Astrocyte of the cerebellum (primary cell): Measurements from ENCODE around the gene SERTAD3.
"Not testable (repeated sequence)": the region's sequence is repeated elsewhere in the genome, so short reads cannot be mapped to it uniquely, and the experiment has no call there.

Source experiments
- DNase-seq: peaks from one replicate; pipeline ENCODE4 v3.0.0-alpha.2; 2011; ENCODE audit warnings: low read depth
- H3K4me3 ChIP-seq: 2 replicates; pipeline ENCODE4 v1.5.1; 2011; ENCODE audit warnings: mild to moderate bottlenecking, low read depth, low read length, moderate library complexity
- in situ Hi-C: cut with HindIII; loops from 2 replicates; pipeline ENCODE4 v1.10.0; 2017; ENCODE audit warnings: low sequenced_read_pairs
- TF ChIP-seq, protein P1 (sequence below): IDR thresholded peaks from 2 replicates; pipeline ENCODE4 v1.5.1; 2012; ENCODE audit warnings: low read length, low read depth, moderate library complexity, mild to moderate bottlenecking; ENCODE audit errors: missing control alignments

The SERTAD3 gene

DNA sequence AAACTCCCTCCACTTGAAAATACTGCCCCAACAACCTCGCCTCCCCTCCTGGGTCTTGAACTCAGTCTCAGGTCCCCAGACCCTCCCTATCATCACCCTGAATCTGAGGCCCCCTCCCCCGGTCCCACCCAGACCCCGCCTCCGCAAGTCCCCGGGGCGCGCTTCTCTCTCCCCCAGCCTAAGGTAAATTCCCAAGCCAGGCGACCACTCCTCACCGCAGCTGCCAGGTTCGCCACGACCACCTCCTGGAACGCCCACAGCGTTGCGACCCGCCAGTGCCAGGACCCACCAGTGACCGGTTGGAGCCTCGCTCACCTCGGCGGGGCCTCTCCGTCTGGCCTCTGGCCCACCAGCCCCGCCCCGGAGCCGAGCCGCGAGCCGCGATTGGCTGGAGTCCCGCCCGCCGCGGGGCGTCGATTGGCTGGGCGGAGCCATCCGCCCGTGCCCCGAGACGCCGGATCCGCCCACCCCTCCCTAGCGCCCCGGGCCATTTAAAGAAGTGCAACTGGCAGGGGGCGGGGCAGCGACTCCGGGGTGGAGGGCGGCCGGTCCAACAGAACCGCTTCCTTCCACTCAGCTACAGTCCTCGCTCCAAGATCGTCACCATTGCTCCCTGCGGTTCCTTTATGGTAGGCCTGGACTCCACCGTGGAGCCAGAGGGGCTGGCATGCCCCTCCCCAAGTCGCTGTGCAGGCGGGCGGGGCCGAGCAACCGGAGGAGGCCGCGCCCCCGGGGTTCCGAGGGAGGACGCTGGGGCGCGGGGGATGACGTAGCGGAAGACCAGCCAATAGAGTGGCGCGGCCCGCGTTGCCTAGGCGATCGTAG is at the start of gene SERTAD3:
Gene SERTAD3 (minus strand): TSS at position 336 of the 825 bp plus-strand sequence. CDS start 2,255 bp downstream, outside the sequence.
- peak within 1 kb of the TSS; percentile 100 for H3K4me3 ChIP-seq
- DNase-seq, result peak; percentile 78
- TF ChIP-seq, protein P1, sequence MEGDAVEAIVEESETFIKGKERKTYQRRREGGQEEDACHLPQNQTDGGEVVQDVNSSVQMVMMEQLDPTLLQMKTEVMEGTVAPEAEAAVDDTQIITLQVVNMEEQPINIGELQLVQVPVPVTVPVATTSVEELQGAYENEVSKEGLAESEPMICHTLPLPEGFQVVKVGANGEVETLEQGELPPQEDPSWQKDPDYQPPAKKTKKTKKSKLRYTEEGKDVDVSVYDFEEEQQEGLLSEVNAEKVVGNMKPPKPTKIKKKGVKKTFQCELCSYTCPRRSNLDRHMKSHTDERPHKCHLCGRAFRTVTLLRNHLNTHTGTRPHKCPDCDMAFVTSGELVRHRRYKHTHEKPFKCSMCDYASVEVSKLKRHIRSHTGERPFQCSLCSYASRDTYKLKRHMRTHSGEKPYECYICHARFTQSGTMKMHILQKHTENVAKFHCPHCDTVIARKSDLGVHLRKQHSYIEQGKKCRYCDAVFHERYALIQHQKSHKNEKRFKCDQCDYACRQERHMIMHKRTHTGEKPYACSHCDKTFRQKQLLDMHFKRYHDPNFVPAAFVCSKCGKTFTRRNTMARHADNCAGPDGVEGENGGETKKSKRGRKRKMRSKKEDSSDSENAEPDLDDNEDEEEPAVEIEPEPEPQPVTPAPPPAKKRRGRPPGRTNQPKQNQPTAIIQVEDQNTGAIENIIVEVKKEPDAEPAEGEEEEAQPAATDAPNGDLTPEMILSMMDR, result no peak
- in situ Hi-C loops, result loop anchor here (10.0 kb wide), 1 partner anchor 111 kb away; no protein-coding TSS in a partner anchor

DNA sequence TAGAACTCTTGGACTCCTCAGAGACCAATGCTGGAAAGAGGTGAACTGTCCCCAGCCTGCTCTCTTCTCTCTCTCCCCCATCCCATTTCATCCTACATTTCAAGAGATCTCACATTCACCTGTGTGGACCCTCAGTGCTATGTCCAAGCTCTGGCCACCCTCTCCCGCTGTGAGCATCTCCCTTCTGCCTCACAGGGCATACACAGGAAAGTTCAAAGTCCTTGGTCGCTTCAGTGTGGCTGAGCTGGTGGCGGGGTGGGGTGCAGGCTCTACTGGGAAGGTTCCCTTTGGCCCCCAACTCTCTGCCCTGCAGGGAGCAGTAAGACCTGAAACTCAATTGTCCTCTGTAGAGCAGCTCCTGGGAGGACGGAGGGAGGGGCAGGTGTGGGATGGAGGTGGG is 49.6 kb upstream of the SERTAD3 start:
- no peak for DNase-seq
- in situ Hi-C loops, result no loop called here
- H3K4me3 ChIP-seq, result no peak overlapping the region
- TF ChIP-seq, protein P1, result no peak

DNA sequence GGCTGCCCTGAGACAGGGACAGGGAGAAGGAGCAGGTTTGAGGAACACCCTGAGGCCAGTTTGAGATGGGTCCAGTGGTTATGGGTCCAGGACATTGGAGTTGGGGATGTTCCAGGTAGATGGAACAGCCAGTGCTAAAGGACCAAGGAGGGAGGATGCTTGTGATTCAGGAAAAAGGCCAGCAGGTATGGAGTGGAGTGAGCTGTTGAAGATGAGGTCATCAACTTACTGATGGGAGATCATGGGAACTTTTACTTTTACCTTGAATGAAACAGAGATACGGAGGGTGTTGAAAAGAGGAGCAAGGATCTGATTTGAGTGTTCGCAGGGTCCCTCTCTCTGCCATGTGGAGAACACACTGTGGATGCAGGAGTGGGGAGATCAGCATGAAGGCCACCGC is 48.1 kb upstream of the SERTAD3 start:
- H3K4me3 ChIP-seq, result no peak overlapping the region
- no peak for DNase-seq
- TF ChIP-seq, protein P1, result no peak
- in situ Hi-C loops, result no loop called here

DNA sequence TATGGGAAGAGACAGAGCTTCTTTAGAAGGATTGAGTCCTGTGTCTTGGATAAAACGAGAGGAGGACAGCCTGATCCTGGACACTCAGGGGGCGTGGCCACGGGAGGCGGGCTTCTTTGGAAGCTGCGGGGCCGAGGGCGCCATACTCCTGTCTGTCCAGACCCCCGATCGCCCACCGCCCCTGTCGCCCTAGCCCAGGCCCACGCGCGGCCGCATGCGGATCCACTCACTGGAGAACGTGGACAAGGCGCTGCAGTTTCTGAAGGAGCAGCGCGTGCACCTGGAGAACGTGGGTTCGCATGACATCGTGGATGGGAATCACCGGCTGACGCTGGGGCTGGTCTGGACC is 45.7 kb upstream of the SERTAD3 start:
- in situ Hi-C loops, result no loop called here
- no peak overlapping the region for H3K4me3 ChIP-seq
- DNase-seq, result no peak
- TF ChIP-seq, protein P1, result no peak

GRCh38 chr19:40486017-40486416 is 41.9 kb upstream of the SERTAD3 start:
- H3K4me3 ChIP-seq, result no peak overlapping the region
- DNase-seq, result no peak
- TF ChIP-seq, protein P1, result no peak
- in situ Hi-C loops, result no loop called here

GRCh38 chr19:40475878-40476644 is 31.9 kb upstream of the SERTAD3 start:
- DNase-seq, in situ Hi-C loops, H3K4me3 ChIP-seq: not testable (repeated sequence)

DNA sequence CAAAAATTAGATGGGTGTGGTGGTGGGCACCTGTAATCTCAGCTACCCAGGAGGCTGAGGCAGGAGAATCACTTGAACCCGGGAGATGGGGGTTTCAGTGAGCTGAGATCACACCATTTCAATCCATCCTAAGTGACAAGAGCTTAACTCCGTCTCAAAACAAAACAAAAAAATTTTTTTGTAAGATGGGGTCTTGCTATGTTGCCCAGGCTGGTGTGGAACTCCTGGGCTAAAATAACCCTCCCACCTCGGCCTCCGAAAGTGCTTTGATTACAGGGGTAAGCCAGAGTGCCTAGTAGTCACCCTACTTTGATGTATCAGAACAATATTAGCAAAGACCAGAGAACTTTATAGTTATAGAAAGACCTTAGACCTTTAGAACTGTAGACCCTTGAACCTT is 30.6 kb upstream of the SERTAD3 start:
- TF ChIP-seq, protein P1, result no peak
- no peak overlapping the region for H3K4me3 ChIP-seq
- in situ Hi-C loops, result no loop called here
- DNase-seq, result no peak
